ENCODE results near the gene HIVEP3.

The HIVEP3 gene

DNA sequence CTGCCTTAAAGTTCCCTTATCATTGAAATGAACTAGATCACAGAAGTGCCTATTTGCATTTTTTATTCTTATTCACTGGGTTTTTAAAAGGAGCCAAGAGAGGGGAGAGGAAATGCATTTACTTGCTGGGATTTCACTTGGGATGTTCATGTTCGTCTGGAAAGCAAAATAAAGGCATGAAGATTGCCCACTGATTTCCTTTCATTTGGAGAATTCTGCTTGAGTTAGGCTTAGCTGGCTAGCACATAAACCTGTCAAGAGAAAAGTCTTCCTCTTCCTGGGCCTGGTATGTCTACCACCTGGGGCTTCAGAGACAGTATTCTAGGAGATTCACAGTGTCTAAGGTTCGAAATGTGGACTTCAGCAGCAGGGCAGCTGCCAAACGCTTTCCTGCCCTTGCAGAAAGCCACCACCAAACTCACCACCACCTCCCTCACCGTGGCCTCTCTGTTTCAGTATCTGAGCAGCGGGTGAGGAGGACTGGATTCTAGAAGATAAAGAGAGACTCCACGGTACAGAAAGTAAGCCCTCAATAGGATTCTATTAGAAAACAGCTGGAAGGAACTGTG lies 44.5 kb downstream of the HIVEP3 start:
- no peak for DNase-seq (ENCODE audit: low read depth in 3 of 3)

DNA sequence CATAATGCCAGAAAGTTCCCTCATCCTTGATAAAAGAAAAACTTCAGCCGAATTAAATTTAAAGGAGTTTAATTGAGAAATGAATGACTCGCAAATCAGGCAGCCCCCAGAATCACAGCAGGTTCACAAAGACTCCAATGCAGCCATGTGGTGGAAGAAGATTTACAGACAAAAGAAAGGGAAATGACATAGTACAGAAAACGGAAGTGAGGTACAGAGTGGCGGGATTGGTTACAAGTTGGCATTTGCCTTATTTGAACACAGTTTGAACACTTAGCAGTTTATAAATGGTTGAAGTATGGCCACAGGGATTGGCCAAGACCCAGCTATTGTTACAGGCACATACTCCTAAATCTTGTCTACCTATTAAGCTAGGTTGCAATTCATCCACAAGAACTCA lies 46.6 kb downstream of the HIVEP3 start:
- DNase-seq (ENCODE audit: low read depth in 3 of 3), result no peak

DNA sequence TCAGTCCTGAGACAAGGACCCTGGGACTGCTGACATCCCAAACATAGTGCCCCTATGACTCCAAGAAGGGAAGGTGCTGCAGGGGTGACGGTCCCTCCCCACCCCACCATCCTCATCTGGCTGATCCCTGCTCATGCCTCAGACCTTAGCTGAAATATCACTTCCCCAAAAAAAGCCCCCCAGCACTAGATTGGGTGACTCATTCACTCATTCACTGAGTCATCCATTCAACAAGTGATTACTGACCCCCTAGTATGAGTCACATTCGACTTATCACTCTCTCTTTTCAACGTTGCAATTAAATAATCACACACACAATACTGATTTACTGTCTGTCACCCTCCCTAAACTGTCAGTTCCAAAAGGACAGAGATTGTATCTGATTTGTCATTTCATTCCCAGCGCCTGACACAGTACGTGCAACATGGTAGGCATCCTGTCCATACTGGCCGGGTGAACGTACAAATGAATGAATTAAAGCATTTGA lies 48.6 kb downstream of the HIVEP3 start:
- no peak for DNase-seq (ENCODE audit: low read depth in 3 of 3)

DNA sequence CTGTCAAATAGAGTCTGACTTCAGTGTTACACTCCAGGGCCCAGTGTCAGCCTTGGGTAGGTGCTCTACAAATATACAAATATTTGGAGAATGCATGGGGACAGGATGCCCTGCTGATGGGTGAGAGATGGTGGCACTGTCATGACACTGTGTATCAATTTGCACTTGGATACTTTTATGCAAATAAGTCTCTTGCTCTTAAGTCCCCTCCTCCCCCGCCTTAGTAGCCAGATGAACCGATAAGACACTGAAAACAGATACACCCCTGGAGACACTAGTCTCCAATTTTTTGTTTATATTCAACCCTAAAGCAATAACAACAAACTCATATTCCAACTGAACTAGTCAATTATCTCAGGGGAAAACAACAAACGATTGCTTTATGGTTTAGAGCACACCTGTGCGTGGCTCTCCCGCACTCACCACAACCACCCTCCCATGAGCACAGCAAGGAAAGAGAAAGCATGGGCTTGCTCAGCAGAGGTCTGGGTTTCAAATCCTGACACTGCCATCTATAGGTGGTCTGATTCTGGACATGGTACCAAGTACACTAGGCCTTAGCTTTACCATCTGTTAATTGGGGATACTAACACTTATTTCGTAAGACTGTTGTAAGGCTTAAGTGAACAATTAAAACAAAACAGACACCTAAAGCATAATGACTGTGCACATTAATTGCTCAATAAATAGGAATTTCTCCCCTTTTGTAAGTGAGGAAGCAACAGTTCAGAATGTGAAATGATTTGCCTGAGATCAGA lies 50.3 kb downstream of the HIVEP3 start:
- peak in 1 of 3 donors; percentile 6 for DNase-seq (ENCODE audit: low read depth in 3 of 3)

DNA sequence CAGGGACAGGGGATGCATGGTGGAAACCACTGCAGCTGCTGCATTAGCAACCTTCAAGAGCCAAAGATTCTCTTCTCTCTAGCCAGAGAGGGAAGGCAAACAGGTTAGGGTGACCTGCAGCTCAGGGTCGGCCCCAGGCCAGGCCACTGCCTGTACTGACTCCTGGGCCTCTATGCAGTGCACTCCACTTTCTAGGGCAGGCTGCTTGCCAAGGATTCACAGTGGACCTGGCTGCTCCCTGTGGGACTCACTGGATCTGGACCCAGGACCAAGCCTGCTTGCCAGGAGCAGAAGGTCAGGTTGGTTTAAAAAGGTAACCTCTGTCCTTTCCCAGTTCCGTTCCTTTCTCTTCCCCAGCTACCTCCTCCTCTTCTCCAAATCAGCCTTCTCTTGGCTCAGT lies 52.4 kb downstream of the HIVEP3 start:
- no peak for DNase-seq (ENCODE audit: low read depth in 3 of 3)

DNA sequence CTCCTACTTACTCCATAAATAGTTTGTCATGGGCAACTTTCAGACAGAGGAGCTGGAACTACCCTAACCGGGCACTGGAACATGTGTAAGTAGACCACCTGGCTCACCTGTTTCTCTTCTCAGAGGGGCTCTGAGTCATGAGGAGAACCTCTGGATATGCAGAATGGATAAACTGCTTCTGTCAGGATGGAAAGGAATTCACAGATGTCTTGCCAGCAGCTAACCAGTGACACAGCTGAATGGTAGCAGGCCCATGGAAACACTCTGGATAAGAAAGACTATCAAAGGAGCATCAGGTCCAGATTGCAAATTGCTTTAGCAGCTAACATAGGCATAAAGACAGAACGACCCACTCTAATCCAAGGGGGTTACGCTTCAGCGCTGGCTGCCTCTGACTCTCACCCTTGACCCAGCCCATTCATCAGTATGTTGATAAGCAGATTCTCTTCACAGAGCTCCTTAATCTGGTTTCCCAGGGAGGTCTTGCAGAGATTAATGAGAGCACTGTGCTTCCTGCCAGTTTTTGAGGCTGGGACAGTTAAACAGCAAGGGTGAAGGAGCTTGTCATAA lies 54.2 kb downstream of the HIVEP3 start:
- DNase-seq (ENCODE audit: low read depth in 3 of 3), result no peak

DNA sequence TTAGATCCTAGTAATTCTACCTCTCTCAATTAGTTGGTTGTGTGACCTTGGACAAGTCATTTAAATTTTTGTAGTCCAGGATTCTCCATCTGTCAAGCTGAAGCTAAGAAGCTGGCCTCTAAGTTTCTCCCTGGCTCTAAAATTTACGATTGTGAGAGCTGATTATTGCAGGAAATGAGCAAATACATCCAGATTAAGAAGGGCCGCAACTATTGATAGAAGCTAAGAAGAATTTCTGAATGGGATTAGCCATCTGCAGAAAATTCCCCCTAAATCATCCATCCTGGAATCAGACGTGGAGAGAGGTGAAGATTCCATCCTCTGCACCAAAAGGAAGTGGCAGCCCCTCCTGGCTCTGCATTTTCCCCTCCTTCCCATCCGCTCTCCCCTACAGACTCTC lies 55.0 kb downstream of the HIVEP3 start:
- DNase-seq (ENCODE audit: low read depth in 3 of 3), result no peak

DNA sequence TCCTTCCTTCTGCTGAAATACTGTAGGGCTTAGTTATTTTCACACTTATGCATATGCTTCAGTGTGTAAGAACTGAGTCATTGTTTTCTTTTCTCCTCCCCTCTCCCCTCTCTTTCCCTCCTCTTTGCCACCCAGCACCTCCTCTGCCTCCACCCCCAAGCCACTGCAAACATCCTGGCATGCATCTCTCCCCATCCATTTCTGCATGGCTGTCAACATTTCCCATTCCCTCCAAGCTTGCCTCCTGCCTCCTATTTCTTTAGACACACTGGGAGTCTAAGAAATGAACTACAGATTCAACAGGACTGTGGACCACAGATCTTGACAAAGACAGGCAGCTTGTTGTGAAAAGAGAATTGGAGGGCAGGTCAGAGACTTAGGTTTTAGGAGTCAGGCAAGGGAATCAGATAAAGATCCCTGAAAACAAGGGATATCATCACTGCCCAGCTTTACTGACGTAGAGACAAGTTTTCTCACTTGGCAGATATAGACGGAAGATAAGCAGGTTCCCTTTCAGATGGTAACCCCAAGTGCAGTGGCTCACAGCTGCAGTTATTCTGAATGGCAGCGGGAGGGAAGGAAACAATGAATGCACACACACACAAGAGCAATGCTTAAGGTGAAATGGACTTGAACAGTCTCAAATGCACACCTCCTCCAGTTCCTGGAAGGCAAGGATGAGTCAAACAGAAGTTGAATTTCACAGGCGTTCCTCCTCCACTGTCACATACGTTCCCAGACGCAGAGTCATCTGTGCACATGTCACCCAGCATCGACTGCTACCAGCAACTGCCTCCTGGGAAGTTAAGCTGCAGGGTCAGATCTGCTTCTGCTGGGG lies 56.1 kb downstream of the HIVEP3 start:
- peak; percentile 47 to 65 (median 53) for DNase-seq (ENCODE audit: low read depth in 3 of 3)

DNA sequence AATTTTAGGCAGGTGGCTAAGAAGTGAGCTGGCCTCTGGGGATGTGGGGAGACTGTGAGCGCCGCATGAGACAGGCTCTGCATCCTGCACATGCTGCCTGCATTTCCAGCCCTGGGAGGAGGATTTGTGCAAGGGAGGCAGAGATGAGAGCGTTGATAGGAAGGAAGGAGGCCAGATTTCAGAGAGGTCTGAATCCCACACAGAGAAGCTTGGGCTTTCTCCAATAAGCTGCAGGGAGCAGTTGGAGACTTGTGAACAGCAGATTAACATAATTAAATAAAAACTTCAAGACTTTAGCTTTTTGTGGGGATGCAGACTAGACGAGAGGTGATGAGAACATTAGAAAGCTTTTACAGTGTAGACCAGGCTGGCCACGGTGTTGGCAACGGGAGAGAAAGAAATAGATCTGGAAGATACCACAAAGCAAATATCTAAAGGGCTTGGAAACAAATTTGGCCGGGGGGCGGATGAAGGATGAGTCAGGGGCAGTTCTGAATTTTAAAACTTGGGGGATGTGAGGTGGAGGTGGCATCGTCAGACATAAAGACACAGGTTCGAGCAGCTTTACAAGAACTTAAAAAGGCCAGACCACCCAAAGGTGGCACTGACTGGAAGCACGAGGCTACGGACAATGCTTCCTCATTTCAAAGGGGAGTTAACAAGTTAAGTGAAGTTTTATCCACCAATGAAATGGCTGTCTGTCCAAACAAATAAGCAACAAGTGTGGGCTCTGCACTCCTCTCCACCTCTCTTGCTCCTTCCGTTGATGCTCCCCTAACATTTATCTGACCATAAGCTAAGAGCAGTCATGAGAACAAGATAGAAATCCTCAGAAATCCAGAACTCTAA lies 57.0 kb downstream of the HIVEP3 start:
- no peak for DNase-seq (ENCODE audit: low read depth in 3 of 3)

DNA sequence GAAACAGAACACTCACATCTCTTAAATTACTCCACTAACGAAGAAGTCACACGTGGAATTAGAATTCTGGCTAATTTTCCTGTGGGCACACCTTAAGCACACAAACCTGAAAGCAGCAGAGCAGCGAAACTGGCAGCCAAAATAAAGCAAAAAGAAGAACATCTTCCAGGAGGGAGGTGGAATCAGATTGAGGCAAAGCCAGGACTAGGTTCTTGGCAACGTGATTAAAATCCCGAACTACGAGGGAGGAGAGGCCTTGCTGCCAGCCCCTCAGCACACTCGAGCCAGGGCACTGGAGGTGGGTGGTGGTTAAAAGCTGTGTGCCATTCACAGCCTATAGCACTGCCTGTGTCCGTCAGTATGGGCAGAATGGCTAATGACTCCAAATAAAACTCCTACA lies 58.0 kb downstream of the HIVEP3 start:
- DNase-seq (ENCODE audit: low read depth in 3 of 3), result no peak

DNA sequence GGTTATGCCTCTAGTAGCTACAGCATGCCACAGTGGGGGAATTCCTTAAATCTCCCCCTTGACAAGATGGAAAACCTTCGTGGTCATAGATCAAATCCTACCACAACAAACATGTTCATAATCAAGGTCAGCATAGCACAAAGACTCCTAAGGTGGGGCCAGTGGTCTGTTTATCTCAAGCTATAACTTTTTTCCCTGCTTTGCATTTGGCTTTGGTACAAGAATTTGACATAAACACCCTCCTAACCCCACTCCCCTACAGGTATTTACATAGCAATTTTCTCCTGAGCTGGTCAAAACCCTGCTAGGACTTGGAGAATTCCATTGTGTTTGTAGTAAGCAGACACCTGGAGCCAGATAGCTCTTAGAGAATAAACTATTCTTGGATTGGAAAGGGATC lies 58.5 kb downstream of the HIVEP3 start:
- DNase-seq (ENCODE audit: low read depth in 3 of 3), result no peak

DNA sequence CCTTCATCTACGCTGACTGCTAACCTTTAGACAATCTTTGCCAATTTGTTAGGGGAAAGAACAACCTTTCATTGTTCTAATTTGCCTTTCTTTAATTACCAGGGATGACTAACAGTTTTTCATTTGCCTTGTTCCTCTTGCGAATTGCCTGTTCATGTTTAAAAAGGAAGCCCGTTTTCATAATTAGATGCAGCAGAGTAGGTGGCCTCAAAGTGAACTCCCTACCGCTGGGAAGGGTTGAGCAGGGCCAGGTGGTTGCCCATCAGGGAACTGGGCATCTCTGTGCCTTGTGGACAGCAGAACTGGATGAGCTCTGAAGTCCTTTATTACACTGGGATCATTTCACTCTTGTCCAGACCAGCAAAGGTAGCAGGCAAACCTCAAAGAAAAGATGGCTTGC lies 59.0 kb downstream of the HIVEP3 start:
- no peak for DNase-seq (ENCODE audit: low read depth in 3 of 3)

DNA sequence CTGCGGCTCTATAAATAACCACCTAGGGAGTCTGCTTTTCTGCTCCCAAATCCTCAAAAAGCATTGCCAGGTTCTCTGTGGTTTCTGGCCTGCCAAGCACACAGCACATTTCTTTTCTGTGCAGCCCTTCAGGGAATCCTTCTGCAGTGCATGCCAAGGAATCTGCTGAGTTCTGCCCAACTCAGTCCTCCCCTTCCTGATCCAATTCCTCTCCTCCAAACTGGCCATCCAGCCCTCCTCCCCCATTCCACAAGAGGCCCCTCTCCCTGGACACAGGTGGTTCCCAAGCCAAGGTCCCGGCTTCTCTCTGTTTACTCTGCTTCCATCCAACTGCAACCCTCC lies 61.8 kb downstream of the HIVEP3 start:
- DNase-seq (ENCODE audit: low read depth in 3 of 3), result no peak

DNA sequence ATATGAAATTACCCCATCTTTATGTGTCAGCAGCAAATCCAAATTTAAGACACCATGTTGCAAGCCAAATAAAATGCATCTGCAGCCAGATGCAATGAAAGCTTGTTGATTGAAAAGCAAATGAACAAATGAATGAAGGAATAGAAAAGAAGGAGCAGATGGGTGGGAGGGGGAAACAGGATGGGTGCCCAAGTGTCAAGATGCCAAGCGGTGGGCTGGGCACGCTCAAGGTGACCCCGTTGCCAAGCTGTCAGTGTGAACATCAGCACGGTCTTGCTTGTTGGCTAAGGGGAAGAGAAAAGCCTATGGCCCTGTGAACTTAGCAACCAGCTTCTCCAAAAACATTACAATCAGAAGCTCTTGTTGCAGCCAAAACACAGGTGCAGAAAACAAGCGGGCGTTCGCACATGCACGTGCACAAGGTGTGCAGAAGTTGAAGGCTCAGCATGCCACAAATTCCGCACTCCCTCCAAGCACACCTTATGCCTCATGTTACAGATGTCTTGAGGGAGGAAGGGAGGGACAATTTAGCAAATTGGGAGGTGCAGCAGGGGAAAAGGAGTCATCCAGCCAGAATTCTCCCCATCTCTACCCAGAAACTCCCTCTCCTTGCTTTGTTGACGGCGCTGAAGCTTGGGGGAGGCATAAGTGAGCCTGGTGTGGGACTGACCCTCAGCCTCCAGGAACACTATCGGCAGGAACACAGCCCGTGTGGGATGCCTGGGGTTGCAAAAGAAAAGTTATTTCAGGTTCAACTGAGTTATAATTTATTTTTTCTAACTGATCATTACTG lies 62.4 kb downstream of the HIVEP3 start:
- no peak for DNase-seq (ENCODE audit: low read depth in 3 of 3)

DNA sequence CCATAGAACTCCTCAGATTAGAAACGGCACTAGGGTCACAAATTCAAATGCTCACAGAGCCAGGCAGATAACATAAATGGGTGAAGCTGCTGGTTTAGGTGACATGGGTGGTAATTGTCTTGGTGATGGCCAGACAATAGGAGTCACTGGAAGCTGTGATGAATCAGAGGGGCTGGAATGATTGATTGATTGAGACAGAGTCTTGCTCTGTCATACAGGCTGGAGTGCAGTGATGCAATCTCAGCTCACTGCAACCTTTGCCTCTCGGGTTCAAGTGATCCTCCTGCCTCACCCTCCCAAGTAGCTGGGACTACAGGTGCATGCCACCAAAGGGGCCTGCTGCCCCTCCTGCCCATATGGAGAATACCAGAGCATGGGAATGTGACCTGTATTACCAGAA lies 63.0 kb downstream of the HIVEP3 start:
- no peak for DNase-seq (ENCODE audit: low read depth in 3 of 3)

DNA sequence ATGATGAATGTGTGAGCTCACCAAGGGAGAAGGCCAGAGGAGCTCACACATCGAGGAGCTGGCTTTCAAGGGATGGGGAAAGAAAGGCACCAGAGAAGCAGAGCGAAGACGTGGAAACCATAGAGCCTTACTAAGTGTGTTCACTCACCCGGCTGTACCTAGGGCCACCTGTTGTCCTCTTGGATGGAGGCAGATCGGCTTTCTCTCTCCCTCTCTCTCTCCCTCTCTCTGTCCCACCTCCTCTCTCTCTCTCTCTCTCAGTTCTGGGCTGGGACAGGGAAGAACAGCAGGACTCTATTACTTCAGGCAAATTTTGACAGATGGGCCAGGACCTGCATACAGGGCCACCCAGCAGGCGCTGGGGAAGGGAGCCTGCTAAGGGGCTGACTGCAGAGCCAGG lies 64.8 kb downstream of the HIVEP3 start:
- no peak for DNase-seq (ENCODE audit: low read depth in 3 of 3)

DNA sequence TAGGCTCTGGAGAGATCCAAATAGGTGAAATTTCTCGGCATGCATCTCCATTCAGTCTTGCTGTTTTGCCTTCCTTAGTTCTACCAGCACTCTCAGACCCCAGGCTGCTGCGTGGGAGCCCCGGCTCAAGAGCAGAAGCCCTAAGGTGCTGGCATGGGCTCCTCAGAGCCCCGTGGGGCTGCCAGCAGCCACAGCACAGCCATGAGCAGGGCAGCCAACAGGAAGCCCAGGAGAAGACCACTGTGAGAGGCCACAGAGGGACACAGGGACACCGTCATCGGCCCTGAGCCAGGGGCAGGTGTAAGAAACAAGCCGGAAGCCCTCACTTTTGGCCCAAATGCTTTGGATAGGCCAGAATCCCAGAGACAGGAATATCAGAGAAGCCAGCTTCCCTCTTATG lies 66.6 kb downstream of the HIVEP3 start:
- DNase-seq (ENCODE audit: low read depth in 3 of 3), result no peak

DNA sequence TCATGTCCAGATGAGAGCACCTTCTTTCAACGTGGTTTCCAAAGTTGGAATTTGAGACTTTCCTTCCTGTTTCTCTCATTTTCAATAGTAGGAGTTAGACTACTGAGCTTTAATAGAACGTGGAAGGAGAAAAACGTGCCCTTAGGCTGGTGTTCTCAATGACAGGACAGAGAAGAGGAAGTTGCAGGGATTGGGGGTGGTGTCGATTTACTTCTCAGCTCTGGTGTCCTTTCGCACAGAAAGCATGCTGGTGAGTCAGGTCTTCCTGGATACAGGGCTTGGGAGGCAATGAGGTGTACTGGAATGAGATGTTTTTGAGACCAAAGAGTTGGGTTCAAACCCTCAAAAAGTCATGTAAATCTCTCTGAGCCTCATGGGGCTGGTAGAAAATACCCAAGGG lies 67.1 kb downstream of the HIVEP3 start:
- no peak for DNase-seq (ENCODE audit: low read depth in 3 of 3)

DNA sequence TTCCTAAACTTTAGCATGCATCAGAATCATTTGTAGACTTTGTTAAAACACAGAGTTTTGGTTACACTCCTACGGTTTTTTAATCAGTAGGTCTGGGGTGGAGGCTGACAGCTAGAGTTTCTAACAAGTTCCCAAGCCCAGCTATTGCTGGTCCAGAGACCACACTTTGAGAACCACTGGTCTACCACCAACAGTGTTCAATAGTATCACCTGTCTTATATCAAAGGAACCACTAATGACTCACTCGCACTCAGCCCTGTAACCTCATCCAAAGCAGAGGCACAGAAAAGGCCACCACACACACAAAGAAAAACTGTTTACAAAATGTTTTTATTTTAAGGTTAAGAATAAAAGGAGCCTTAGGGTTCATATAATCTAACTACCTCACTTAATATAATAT lies 68.7 kb downstream of the HIVEP3 start:
- DNase-seq (ENCODE audit: low read depth in 3 of 3), result peak in 2 of 3 donors; percentile 12 to 16

DNA sequence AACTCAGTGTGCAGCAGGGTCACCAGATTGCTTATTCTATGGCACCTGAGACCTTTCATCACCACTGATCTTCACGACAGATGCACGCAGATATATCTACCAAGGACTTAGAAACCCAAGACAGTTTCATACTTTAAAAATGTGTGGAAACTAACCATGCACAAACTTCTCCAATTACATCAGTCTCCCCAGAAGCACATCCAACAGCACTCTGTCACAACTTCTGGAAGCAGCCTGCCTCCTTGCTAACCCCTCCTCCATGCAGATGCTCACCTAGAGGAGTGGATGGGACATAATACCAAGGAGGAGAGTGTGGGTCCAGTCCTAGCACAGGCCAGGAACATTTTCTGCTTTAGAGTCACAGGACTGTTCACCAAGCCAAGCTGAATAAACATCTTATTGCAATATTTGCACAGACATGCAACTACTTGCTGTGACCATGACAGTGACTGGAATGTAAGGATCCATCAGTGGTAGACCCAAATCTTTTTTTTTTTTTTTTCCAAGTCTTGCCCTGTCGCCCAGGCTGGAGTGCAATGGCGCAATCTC lies 69.4 kb downstream of the HIVEP3 start:
- DNase-seq (ENCODE audit: low read depth in 3 of 3), result no peak
